HG03342 (cell line): ENCODE data around the gene CMIP.
A peak's percentile ranks its signal among the peaks of the same experiment; 100 is the strongest.
"Not testable (repeated sequence)": the region's sequence is repeated elsewhere in the genome, so short reads cannot be mapped to it uniquely, and the experiment has no call there.

ENCODE experiments used
- ATAC-seq: cut with Tn5 transposase; IDR thresholded peaks from one replicate; pipeline ENCODE4 v1.9.1; 2021; ENCODE audit warnings: mild to moderate bottlenecking, moderate library complexity; ENCODE audit not compliant: unreplicated experiment

CMIP gene

GRCh38 chr16:81514568-81515258 is 70.1 kb downstream of the CMIP start:
- no peak for ATAC-seq

DNA sequence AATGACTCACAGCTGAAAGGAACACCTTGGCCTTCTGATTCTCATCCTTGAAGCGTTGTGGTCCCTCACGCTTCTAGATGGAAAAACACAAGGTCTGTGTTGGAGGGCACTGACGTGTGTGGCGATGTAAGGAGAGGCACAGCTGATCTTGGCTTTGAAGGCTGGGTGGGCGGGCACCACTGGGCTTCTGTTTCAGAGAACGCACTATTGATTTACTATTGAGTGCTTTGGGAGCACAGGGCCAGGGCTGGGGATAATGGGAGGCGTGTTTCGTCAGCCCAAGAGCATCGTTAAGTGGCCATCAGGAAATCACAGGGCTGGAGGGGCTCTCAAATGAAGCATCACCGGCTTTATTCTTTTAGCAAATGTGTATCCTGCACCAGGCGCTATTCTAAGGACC is 70.7 kb downstream of the CMIP start:
- ATAC-seq: no peak

GRCh38 chr16:81515721-81516120 is 71.1 kb downstream of the CMIP start:
- no peak for ATAC-seq

- ATAC-seq: no peak
Measured at GRCh38 chr16:81516478-81517149, 72.0 kb downstream of the CMIP start.

GRCh38 chr16:81517150-81517499 is 72.5 kb downstream of the CMIP start:
- no peak for ATAC-seq

DNA sequence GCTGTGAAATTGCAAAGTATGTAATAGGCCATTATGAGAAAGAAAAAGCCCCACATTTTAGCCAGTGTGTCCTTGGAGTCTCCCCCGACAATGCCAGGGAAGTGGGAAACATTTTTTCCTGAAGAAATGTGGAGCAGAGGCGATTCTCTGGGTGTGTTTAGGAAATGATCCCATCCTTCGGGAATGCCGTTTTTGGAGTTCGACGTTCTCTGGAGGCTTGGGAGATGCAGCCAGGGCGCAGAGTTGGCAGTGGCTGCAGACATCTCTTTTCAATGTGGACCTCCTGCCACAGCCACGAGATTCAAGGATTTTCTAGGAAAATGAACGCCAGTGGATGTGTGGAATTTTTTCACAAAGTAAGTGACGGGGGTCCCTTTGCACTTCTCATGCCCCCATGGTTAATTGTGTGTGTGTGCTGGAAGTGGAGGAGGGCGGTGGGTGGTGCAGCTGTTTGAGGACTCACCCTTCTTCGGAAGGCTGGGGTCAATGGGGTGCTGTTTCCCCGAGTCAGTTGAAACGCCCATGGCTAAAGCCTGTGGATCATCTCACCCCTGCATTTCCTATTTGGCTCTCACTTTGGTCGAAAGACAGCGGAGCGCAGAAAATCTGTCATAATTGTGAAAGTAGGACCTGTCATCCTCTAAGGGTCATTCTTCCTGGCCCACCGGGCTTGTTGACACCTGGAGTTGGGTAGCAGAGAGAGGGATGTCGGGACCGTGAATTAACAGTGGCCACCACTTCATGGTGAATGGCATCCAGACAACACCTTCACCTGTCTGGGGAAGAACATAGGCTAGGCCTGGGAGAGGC is 73.2 kb downstream of the CMIP start:
- no peak for ATAC-seq

- no peak for ATAC-seq
Measured at GRCh38 chr16:81518439-81518757, 73.8 kb downstream of the CMIP start.

- ATAC-seq: no peak
Measured at GRCh38 chr16:81519301-81520150, 74.9 kb downstream of the CMIP start.

DNA sequence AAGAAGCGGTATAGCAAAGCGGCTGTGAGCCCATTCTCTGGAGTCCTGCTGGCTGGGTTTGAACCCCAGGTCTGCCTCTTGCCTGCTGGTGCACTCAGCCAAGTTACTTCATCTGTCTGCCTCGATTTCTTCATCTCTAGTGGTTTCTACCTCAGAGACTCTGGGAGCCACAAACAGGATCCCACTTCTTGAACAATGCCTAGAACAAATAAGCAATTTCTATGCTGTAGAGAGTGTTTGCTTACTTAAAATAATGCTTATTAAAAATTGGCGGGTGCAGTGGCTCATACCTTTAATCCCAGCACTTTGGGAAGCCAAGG is 75.5 kb downstream of the CMIP start:
- no peak for ATAC-seq

DNA sequence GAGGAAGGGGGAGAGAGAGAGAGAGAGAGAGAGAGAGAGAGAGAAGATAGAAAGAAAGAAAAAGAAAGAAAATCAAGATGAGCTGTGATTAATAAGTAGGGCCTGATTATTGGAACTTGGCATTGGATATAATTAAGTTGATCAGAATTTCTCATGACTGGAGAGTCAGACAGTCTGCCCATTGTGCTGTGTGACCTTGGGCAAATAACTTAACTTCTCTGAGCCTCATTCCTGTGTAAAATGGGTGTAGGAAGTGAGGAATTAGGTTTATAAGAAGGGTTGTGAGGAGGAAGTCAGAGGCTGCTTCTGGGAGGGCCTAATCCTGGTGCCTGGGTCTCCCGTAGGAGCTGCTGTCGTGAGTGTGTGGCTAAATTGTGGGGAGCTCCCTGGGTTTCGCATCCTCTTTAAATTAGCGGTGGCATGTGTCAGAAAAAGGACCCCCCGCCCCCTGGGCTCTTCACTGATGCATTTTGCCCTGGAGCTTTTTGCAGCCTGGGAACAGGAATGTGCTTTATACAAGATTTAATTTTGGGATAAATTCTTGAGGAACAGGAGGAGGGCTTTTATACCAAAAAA is 76.0 kb downstream of the CMIP start:
- ATAC-seq: no peak

- peak; percentile 67 for ATAC-seq
Measured at GRCh38 chr16:81521141-81521626, 76.6 kb downstream of the CMIP start.

GRCh38 chr16:81522108-81522701 is 77.6 kb downstream of the CMIP start:
- ATAC-seq: no peak

GRCh38 chr16:81522851-81523250 is 78.2 kb downstream of the CMIP start:
- ATAC-seq: not testable (repeated sequence)

GRCh38 chr16:81523387-81524115 is 78.9 kb downstream of the CMIP start:
- ATAC-seq: no peak

DNA sequence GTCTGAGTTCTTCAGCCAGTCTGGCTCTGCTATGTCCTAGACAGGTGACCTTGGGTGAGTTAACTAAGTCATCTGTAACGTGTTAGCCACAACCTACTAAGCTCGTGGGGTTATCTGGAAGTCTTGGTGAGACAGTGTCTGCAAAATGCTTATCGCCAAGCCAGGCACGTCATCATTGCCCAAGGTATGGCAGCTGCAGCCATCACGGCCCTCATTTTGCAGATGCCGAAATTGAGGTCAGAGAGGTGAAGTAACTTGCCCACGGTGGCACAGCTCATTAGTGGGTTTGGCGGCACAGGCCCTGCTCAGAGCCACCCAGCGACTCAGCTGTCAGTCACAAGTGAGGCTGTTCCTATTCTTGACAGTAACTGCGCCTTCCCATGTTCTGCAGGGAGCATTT is 79.8 kb downstream of the CMIP start:
- no peak for ATAC-seq

DNA sequence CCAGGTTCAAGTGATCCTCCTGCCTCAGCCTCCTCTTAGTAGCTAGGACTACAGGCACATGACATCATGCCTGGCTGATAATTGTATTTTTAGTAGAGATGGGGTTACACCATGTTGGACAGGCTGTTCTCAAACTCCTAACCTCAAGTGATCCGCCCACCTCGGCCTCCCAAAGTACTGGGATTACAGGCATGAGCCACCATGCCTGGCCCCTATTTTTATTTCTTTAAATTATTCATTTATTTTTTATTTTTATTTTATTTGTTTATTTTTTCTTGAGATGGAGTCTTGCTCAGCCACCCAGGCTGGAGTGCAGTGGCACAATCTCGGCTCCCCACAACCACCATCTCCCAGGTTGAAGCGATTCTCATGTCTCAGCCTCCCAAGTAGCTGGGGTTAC is 80.3 kb downstream of the CMIP start:
- not testable (repeated sequence) for ATAC-seq

GRCh38 chr16:81526199-81526598 is 81.6 kb downstream of the CMIP start:
- ATAC-seq: no peak

GRCh38 chr16:81526935-81527334 is 82.3 kb downstream of the CMIP start:
- no peak for ATAC-seq

DNA sequence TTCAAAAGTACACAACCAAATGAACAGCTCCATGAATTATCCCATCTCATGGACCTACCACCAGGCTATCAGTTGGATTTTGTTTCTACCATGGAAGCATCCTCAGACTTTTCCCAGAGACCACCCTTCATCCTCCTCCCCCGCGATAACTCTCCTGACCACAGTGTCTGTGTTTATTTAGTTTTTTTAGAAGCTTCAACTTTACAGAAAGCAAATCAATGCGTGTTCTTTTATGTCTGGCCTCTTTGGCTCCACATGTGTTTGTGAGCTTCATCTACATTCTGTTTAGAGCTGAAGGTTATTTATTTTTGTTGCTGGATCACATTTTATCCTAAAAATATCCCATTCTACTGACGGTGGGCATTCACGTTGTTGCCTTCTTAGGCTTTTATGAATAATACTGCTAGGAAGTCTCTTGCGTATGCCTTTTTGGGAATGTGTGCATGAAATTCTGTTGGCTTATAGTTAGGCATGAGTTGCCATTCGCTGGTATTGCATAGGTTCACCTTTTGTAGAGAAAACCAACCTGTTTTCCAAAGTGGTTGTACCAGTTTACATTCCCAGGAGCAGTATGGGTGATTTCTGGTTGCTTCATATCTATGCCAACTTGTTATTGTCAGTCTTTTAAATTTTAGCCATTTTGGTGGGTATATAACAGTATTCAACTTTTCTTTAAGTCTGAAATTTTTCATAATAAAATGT is 83.0 kb downstream of the CMIP start:
- ATAC-seq: no peak
